NCI-H1105 (cell line): ENCODE data around the gene FBXL13.
"Not testable (repeated sequence)": the region's sequence is repeated elsewhere in the genome, so short reads cannot be mapped to it uniquely, and the experiment has no call there.

Source experiments
- DNase-seq: peaks from one replicate; lab custom pipeline; 2025; lab: John Stamatoyannopoulos, UW

Gene FBXL13

DNA sequence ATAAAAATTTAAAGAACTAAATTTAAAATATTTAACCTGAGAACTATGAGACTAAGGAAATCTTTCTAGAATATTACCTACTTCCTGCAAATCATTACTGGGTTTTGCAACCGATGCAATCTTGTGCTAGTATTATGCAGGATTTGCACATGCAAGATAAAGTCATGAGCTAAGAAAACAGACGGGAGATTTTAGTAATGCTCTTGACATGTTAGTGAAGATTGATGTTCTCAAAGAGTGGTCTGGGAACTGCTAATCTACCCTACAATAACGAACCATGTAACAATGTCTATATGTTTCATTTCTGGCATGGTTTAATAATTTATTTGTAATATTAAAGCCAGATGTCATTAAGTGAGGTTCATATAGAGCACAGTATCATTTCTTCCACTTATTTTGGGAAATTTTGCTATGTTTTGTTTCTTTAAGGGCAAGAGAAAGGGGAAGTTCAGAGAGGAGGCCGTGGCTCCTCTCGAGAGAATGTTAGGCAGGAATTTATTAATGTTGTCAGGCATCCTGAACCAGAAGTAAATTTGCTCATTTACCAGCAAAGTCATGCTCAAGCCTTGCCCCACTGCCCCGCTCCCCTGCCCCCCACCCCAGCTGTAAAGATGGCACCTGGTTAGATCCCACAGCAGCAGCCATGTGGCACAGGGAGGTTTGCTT is 139.0 kb downstream of the FBXL13 start:
- no peak for DNase-seq

DNA sequence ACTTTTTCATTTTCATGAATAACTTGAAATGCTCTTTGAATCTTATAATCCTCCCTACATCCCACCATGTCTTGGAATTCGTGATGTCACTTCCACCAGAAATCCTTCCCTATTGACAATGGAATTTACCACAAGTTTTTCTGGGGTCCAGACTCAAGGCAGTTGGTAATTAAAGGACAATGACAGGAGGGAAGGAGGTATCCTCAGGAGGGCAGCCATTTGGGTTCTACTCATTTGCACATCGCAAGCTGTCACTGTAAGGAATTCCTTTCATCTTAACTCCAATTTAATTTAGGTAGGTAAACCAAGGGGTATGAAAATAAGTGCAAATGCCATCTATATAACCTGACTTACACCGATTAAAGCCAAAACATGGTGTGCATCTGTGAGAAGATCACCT is 139.9 kb downstream of the FBXL13 start:
- no peak for DNase-seq

GRCh38 chr7:102934239-102934638 is 140.4 kb downstream of the FBXL13 start:
- DNase-seq, result no peak

- DNase-seq, result no peak
Observed at GRCh38 chr7:102933763-102934162, 140.8 kb downstream of the FBXL13 start.

DNA sequence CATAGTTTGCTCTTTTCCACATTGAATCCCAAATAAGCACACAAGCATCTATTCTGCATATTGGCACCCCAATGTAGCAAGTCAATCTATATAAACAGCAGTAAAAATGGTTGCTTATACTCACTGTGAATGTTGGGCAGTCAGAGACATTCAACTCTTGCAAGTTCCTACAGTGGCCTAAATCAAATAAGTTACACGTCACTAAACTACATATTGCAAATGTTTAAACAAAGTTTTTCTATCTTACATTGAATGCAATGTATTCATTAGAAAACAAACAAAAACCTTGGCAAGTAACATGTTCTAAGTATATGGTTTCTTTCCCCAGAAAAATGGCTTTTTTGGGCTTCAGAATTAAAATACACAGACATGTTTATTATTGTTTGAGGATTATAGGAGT is 142.8 kb downstream of the FBXL13 start:
- no peak for DNase-seq

DNA sequence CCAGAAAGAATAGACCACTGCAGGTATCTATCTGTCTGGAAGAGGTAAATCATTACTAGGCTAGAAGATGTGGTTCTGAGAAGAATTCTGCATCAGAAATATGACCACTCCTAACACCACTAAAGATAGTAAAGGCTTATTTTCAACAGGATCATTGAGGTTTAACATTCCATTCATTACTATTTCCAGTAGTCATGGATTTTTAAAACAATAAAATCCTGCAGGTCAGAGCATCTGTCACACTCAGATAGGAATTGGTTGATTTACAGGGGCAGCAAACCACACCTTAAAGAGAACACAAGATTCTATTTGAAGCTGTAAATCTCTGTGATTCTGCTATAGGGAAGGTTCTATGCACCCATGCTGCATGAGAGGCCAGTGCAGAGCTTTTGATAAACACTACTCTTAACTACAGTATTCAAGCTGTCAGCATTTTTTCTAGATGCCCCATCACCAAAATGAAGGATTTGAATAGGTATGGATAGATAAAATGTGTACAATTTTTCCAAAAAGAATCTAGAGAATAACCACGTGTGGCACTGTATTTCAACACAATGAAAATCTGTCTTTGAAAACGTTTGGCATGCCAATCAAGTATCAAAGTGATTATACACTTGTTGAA is 147.2 kb downstream of the FBXL13 start:
- DNase-seq, result no peak

DNA sequence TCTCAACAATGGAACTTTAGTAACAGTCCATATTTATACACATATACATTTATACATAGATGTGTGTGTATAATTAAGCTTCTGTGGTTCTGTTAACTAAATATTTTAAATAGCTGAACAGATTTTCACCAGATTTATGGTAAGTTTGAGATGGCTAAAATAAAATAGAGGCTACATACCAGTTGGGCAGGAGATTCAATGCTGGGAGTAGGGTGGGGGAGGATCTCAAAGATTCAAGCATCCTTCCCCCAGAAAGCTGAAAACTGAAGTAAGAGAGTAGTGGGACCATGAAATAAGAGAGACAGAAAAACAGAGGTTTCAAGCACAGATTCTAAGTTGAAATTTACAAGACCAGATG is 147.8 kb downstream of the FBXL13 start:
- no peak for DNase-seq

DNA sequence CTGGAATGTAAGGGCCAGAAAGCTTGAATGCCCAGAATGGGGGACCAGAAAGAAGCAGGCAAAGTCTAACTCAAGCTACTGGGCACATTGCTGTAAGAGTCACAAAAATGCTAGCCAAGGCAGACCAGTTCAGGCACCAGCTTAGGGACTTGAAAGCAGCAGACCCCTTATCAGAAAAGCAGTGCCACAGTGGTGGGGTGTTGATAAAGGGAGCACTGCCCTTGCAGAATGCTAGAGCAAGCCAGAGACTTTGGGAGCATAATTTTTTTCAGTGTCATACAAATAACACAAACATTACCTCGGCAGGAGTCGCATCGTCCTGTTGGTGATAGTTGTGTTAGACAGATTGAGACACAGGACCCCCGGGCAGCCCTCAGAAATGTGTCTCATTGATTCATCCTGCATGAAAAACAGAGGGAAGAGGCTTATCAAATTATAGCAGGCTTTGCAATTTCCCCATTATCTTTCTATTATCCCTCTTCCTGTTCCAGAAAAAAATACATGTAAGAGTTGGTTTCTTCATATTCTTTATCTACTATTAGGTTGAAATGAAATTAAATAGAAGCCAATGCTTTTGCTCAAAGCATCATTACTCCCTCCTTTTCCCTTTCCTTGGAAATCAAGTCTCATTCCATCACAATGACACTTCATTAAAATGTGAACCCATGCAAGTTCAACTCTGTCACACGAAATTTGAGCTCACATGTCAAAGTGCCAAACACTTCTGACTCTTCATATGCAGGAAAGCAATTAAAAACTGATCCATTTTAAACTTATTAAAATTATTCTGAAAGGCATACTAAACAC is 148.4 kb downstream of the FBXL13 start:
- DNase-seq, result no peak

DNA sequence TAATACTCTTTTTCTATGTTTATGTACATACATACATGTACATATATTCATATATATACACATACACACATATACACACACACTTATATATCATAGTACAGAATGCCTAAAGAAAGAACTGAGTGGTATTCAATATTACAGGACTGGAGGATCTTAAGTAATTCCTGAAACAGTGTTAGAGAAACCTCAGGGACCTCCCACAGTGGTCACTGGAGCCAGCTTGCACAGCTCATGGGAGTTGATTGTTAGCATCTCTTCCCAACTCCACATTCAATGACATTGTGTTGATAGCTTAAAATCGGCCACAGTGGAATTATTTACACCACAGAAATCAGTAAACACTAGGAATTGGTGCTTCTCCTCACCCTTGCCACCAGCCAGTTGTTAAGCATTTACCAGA is 155.8 kb downstream of the FBXL13 start:
- DNase-seq, result no peak

DNA sequence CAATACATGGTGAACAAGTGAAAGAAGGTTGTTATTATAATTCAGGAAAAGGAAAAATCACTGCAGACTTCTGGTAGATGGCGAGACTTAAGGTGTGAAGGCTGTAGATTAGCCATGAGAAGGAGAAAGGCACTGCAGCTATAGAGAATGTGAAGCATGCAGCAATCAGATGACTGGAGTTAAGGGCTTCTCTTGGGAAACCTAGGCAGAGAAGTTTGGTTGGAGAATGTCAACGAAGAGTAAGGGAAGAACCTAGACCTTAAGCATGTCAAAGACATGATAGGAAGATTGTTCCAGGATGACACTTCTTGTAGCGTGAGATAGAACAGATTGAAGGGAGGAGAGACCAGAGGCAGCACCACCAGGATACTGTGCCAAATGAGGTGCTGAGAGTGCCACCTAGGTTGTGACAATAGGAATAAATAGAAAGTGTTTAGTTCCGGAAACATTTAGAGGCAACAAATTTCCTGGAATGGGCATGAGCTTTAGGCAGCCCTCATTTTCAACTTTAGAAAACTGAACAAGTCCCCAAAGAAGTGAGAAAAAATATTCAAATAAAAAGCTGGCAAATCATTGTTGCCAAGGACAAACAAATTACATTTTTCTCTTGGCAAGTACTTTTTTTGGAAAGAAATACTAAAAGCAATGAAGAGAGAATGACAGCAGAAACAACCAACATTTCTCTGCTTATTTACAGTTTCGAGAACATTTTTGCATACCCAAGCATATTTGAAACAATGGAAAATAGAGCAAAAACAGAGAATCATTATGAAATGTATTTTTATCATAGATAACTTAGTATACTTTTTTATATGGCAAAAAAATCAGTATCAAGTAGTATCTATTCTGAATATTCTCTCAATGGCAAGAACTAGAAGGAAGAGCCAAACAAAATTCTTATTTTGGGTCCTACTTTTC is 156.9 kb downstream of the FBXL13 start:
- DNase-seq, result no peak

DNA sequence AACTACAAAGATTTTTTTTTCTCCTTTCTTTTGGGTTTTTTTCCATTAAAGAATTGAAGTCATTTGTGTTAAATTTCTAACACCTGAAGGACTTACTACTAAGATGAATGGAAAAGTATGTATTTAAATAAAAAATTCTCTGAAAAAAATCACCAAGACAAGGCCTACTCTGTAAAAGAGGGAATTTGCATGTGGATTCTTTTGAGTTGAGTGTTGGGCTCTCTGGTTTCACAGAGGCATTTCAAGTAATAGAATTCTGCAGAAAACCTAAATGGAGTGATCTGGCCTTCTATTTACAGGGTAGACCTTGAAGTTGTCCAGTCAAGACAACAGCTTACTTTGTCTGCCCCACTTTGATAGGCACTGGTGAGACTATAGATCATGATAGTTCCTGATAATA is 157.7 kb downstream of the FBXL13 start:
- DNase-seq, result no peak

GRCh38 chr7:102916426-102916825 is 158.2 kb downstream of the FBXL13 start:
- DNase-seq, result no peak

- DNase-seq, result no peak
Observed at GRCh38 chr7:102914585-102914984, 160.0 kb downstream of the FBXL13 start.

DNA sequence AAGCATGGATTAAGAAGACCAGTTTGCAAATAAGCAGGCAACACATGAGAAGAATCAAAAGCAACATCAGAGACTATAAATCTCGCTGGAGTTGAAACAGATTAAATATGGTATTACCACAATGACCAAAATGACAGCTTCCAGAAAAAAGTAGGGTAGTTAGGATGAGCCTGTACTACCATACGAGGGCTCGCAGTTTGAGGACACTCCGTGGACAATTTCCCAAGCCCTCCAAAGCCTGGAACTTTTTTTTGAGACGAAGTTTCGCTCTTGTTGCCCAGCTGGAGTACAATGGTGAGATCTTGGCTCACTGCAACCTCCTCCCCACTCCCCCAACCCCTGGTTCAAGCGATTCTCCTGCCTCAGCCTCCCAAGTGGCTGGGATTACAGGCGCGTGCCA is 160.8 kb downstream of the FBXL13 start:
- DNase-seq, result no peak

DNA sequence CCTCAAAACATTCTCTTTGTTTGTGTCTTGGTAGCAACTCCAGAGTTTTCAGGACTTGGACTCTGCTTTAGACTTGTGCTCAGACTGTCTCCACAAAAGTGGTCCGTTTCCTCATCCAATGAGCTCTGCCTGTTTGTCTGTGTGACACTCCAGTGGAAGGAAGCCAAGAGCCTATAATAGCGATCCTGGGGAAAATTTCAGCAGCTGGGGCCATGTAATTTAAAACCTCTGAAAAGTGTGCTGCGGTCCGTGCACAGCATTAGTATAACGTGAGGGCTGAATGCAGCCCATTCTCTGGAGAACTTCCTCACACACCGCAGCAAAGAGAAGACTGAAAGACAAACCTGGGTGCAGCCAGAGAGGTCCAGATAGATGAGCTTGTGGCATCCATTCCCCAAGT is 161.9 kb downstream of the FBXL13 start, which contains the start of gene LRRC17:
Gene LRRC17, plus strand, starts transcription at position 259 of the 400 bp plus-strand sequence. CDS start 20,914 bp downstream, outside the sequence.
- DNase-seq, result peak; percentile 87

DNA sequence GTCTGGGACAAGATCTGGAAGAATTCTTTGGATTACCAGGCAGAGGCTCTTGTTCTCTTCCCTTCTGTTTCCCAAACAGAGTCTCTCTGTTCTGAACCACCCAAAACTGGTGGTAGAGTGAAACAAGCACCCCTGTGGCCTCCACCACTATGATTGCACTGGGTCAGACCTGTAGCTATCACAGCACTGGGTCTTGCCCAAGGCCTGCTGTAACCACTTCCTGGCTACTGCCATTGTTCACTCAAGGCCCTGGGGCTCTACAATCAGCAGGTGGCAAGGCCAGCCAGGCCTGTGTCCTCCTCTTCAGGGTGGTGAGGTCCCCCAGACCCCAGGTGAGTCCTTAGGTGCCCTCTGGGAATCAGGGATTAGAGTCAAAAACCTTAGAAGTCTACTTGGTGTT is 165.9 kb downstream of the FBXL13 start:
- no peak for DNase-seq

DNA sequence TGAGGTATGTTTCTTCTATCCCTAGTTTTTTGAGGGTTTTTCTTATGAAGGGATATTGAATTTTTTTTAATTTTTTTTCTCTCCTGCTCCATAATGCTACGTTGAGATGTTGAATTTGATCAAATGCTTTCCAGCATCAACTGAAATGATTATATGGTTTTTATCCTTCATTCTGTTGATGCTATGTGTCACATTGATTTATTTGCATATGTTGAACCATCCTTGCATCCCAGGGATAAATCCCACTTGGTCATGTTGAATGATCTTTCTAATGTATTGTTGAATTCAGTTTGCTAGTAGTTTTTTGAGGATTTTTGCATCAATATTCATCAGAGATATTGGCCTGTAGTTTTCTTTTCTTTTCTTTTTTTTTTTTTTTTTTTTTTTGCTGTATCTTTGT is 171.0 kb downstream of the FBXL13 start:
- not testable (repeated sequence) for DNase-seq

- not testable (repeated sequence) for DNase-seq
Observed at GRCh38 chr7:102902052-102902451, 172.5 kb downstream of the FBXL13 start.

- DNase-seq, result no peak
Observed at GRCh38 chr7:102898532-102898859, 176.1 kb downstream of the FBXL13 start.

DNA sequence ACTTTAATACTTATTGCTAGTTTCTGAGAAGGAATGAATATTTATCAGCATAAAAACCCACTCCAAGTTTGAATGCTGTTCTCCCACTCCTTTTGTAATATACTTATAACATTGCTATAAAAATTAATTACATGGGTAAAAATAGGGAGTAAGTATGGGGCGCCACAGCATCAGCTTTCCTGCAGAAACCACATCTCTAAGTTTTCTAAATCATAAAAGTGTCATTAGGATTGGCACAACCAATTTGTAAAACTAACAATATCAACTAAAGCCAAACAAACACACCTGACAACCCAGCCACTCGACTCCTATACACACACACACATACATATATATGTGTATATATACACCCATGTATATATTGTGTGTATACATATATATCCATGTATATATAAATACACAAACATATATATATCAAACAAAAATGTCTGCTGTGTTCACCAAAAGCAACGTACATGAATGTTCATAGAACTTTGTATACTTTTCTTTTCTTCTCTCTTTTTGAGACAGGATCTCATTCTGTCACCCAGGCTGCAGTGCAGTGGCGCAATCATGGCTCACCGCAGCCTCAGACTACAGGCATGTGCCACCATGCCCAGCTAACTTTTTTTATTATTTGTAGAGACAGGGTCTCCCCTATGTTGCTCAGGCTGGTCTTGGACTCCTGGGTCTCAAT is 176.6 kb downstream of the FBXL13 start:
- no peak for DNase-seq

DNA sequence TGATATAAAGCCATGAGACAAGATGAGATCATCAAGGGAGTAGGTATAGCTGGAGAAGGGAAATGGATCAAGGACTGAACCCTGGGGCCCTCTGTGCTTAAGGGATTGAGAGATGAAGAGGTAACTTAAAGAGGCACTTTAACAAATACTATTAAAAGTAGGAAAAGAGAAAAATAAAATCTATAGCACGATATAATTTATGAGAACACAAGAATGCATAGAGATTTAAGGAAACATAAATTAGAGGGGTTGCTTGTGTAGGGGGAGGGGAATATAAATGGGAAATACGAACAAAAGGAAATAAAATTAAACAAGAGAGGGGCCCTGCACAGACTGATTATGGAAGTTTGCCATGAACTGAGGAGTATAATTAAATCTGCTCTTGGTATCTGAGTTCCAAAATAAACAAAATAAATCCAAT is 177.4 kb downstream of the FBXL13 start:
- peak; percentile 8 for DNase-seq

DNA sequence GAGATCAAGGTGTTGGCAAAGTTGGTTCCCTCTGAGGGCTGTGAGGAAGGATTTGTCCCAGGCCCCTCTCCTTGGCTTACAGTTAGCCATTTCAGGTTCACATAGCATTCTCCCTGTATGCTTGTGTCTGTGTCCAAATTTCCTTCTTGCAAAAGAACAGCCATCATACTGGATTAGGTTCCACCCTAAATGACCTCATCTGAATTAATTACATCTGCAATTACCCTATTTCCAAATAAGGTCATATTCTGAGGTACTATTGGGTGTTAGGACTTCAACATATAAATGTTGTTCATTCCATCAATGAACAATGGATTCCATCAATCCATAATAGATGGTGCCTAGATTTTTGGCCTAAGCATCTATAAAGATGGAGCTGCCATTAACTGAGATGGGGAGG is 178.0 kb downstream of the FBXL13 start:
- DNase-seq, result no peak
